ENCODE data around the gene MYBPC1.
"Not testable (repeated sequence)": the region's sequence is repeated elsewhere in the genome, so short reads cannot be mapped to it uniquely, and the experiment has no call there.

Gene MYBPC1

DNA sequence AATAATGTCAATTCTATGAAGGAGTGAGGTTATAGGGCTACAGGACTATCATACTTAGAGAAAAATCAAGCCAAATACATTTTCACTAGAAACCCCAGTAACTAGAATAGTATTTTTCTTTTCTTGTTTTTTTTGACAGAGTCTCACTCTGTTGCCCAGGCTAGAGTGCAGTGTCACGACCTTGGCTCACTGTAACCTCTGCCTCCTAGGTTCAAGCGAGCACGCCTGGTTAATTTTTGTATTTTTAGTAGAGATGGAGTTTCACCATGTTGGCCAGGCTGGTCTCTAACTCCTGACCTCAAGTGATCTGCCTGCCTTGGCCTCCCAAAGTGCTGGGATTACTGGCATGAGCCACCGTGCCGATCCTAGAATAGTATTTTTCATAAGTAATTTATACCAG is 139.7 kb downstream of the MYBPC1 start:
- not testable (repeated sequence) for DNase-seq (ENCODE audit: low spot score)

All from COLO829 (cell line).